K562 (cell line): ENCODE data around the gene SLC38A11.

Experiments
- CCAR2 ChIP-seq: fragments of 200-400 bp; formaldehyde crosslinking; IDR thresholded peaks from 2 replicates; pipeline ENCODE4 v1.6.1; 2017; ENCODE audit warnings: mild to moderate bottlenecking, low read depth, low read length
- CHD1 ChIP-seq: fragments of 200-600 bp; sonication (generic); IDR thresholded peaks from one replicate; pipeline ENCODE4 v1.6.1; 2012; ENCODE audit warnings: mild to moderate bottlenecking, moderate library complexity, low read length, inconsistent platforms
- HNRNPLL ChIP-seq: fragments of 200-400 bp; formaldehyde crosslinking; IDR thresholded peaks from 2 replicates; pipeline ENCODE4 v1.6.1; 2017; ENCODE audit warnings: low read length, low read depth, mild to moderate bottlenecking; ENCODE audit not compliant: poor library complexity, severe bottlenecking
- JUNB ChIP-seq: fragments of 450-650 bp; formaldehyde crosslinking; conservative IDR thresholded peaks from 2 replicates; pipeline ENCODE4 v1.4.0; 2020; ENCODE audit warnings: mild to moderate bottlenecking
- TRIM28 ChIP-seq: fragments of 450-650 bp; IDR thresholded peaks from 2 replicates; pipeline ENCODE4 v1.6.1; 2017
- ZNF384 ChIP-seq: IDR thresholded peaks from 2 replicates; pipeline ENCODE4 v1.6.1; 2012; ENCODE audit warnings: low read depth, low read length, improper control_type of control experiment
- ZNF57 ChIP-seq: fragments of 450-650 bp; formaldehyde crosslinking; IDR thresholded peaks from 2 replicates; pipeline ENCODE4 v1.4.0; 2020; ENCODE audit warnings: mild to moderate bottlenecking, moderate library complexity
- TF ChIP-seq, protein P1 (sequence below), 3 experiments: IDR thresholded peaks in 2 of 3; conservative IDR thresholded peaks in 1 of 3; 2 replicates each; pipeline ENCODE4 v1.5.1; 2011 to 2012; ENCODE audit warnings: low read length in 3 of 3, mild to moderate bottlenecking in 3 of 3, control low read depth in 2 of 3, improper control_type of control experiment in 1 of 3, inconsistent platforms in 1 of 3, low read depth in 1 of 3, mixed read lengths in 1 of 3, moderate library complexity in 1 of 3; ENCODE audit not compliant: insufficient read depth in 2 of 3
- TF ChIP-seq, protein P2 (sequence below): fragments of 450-650 bp; formaldehyde crosslinking; IDR thresholded peaks from 2 replicates; pipeline ENCODE4 v1.4.0; 2020; ENCODE audit warnings: mild to moderate bottlenecking, mixed read lengths

GRCh38 chr2:164882276-164882675, 73.0 kb downstream of the SLC38A11 start:
- TF ChIP-seq ZNF57: no peak
- TF ChIP-seq CHD1: no peak
- no peak for TF ChIP-seq JUNB (CRISPR knock-in tag)
- TF ChIP-seq, protein P1, sequence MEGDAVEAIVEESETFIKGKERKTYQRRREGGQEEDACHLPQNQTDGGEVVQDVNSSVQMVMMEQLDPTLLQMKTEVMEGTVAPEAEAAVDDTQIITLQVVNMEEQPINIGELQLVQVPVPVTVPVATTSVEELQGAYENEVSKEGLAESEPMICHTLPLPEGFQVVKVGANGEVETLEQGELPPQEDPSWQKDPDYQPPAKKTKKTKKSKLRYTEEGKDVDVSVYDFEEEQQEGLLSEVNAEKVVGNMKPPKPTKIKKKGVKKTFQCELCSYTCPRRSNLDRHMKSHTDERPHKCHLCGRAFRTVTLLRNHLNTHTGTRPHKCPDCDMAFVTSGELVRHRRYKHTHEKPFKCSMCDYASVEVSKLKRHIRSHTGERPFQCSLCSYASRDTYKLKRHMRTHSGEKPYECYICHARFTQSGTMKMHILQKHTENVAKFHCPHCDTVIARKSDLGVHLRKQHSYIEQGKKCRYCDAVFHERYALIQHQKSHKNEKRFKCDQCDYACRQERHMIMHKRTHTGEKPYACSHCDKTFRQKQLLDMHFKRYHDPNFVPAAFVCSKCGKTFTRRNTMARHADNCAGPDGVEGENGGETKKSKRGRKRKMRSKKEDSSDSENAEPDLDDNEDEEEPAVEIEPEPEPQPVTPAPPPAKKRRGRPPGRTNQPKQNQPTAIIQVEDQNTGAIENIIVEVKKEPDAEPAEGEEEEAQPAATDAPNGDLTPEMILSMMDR (IDR thresholded peaks at IDR 0.05 in 2 of 3, conservative IDR thresholded peaks at IDR 0.05 in 1 of 3; ENCODE audit: insufficient read depth in 2 of 3, low read depth in 1 of 3, low read length in 3 of 3): no peak
- TF ChIP-seq HNRNPLL: no peak
- TF ChIP-seq CCAR2: no peak
- TF ChIP-seq, protein P2, sequence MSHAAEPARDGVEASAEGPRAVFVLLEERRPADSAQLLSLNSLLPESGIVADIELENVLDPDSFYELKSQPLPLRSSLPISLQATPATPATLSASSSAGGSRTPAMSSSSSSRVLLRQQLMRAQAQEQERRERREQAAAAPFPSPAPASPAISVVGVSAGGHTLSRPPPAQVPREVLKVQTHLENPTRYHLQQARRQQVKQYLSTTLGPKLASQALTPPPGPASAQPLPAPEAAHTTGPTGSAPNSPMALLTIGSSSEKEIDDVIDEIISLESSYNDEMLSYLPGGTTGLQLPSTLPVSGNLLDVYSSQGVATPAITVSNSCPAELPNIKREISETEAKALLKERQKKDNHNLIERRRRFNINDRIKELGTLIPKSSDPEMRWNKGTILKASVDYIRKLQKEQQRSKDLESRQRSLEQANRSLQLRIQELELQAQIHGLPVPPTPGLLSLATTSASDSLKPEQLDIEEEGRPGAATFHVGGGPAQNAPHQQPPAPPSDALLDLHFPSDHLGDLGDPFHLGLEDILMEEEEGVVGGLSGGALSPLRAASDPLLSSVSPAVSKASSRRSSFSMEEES (CRISPR knock-in tag): no peak
- no peak for TF ChIP-seq ZNF384
- no peak for TF ChIP-seq TRIM28
